HepG2 (cell line): ENCODE results near the gene MTMR10. TPM values are rescaled to one million over a fixed set of nuclear protein-coding genes. Genes with fewer than 3 reads are reported as not detected.

Experiments used
- ATAC-seq: fragments of 200-7000 bp; cut with Tn5 transposase; 3 replicates; pipeline ENCODE4 v1.9.1; 2020; ENCODE audit warnings: mild to moderate bottlenecking, moderate library complexity
- BruUV-seq: library from RNA; stranded (reverse); fragments of 400-500 nt; replicated peaks from 2 replicates; lab custom pipeline; 2021; lab: Mats Ljungman, UMichigan
- CTCF ChIA-PET: fragments of 300-600 bp; formaldehyde crosslinking; extraction: SDS; loops from one replicate; lab custom pipeline; 2021; ENCODE audit warnings: low total read pairs, inconsistent platforms, low intra/inter-chr PET ratio; lab: Yijun Ruan, JAX
- POLR2A ChIA-PET: fragments of 350-600 bp; sonication (Branson Sonifier 250); formaldehyde crosslinking; loops from one replicate; lab custom pipeline; 2020; ENCODE audit warnings: antibody characterized with exemption, inconsistent platforms; lab: Yijun Ruan, JAX
- DNase-seq: peaks from one replicate; pipeline ENCODE4 v3.0.0-alpha.2; 2015; ENCODE audit warnings: low spot score
- FAIRE-seq: peaks from 3 replicates; lab custom pipeline; 2011; peaks lifted over from hg19 to GRCh38; lab: Jason Lieb, UNC
- H2AFZ ChIP-seq: one replicate; pipeline ENCODE4 v1.6.1; 2011; ENCODE audit warnings: low read length, inconsistent platforms
- H3K27ac ChIP-seq: fragments of 300-600 bp; 3 replicates; pipeline ENCODE4 v1.8.0; 2011; ENCODE audit warnings: mixed run types, mild to moderate bottlenecking, mixed read lengths, low read length, inconsistent platforms; ENCODE audit not compliant: insufficient read depth; ENCODE audit errors: extremely low read length
- H3K27me3 ChIP-seq, 2 experiments: fragments of 200-600 bp in 1 of 2; 2 replicates in 1 of 2; 3 replicates in 1 of 2; pipeline versions ENCODE4 v1.6.0 to v1.8.0; 2011; ENCODE audit warnings: low read length in 2 of 2, mild to moderate bottlenecking in 2 of 2, moderate library complexity in 2 of 2, inconsistent platforms in 1 of 2; ENCODE audit not compliant: insufficient read depth in 2 of 2, control insufficient read depth in 1 of 2
- H3K36me3 ChIP-seq, 2 experiments: fragments of 200-600 bp in 1 of 2; replicated peaks in 1 of 2; 2 replicates in 1 of 2; 3 replicates in 1 of 2; pipeline versions ENCODE4 v1.5.1 to v1.8.0; 2011; ENCODE audit warnings: low read length in 2 of 2, inconsistent platforms in 1 of 2; ENCODE audit not compliant: insufficient read depth in 2 of 2, control insufficient read depth in 1 of 2
- H3K4me1 ChIP-seq: 2 replicates; pipeline ENCODE4 v1.5.1; 2012; ENCODE audit warnings: low read length, inconsistent platforms; ENCODE audit not compliant: insufficient read depth
- H3K4me2 ChIP-seq: 2 replicates; pipeline ENCODE4 v1.6.0; 2011; ENCODE audit warnings: low read depth, low read length, inconsistent platforms
- H3K4me3 ChIP-seq, 3 experiments: fragments of 200-600 bp in 1 of 3; sonication (generic), shearing (Covaris generic) in 1 of 3; replicated peaks in 1 of 3; 2 replicates each; pipeline ENCODE4 v1.5.1; 2011 to 2016; ENCODE audit warnings: low read length in 3 of 3, inconsistent platforms in 2 of 3, low read depth in 2 of 3, mild to moderate bottlenecking in 2 of 3, control low read depth in 1 of 3, mixed read lengths in 1 of 3; ENCODE audit not compliant: insufficient read depth in 1 of 3
- H3K79me2 ChIP-seq: one replicate; pipeline ENCODE4 v1.6.1; 2011; ENCODE audit warnings: low read length, inconsistent platforms; ENCODE audit not compliant: insufficient read depth
- H3K9ac ChIP-seq: 2 replicates; pipeline ENCODE4 v1.6.0; 2011; ENCODE audit warnings: mild to moderate bottlenecking, low read depth, low read length, inconsistent platforms; ENCODE audit not compliant: insufficient read depth
- H3K9me3 ChIP-seq: 2 replicates; pipeline ENCODE4 v1.5.1; 2012; ENCODE audit warnings: mild to moderate bottlenecking, low read length
- H4K20me1 ChIP-seq: 2 replicates; pipeline ENCODE4 v1.6.0; 2011; ENCODE audit warnings: inconsistent platforms, mild to moderate bottlenecking, low read length, moderate library complexity; ENCODE audit not compliant: insufficient read depth
- EP300 ChIP-seq, 3 experiments: sonication (generic) in 1 of 3; formaldehyde crosslinking in 1 of 3; IDR thresholded peaks; 2 replicates each; pipeline versions ENCODE4 v1.5.1 to v1.6.1; 2011 to 2020; ENCODE audit warnings: low read depth in 2 of 3, low read length in 2 of 3, borderline replicate concordance in 1 of 3, improper control_type of control experiment in 1 of 3, mild to moderate bottlenecking in 1 of 3, missing genetic modification reagents in 1 of 3, moderate library complexity in 1 of 3
- ETV5 ChIP-seq: IDR thresholded peaks from 2 replicates; pipeline ENCODE4 v1.6.1; 2018; ENCODE audit warnings: missing biosample characterization, missing genetic modification reagents, inconsistent platforms, borderline replicate concordance
- FOXP4 ChIP-seq: sonication (generic); formaldehyde crosslinking; IDR thresholded peaks from 2 replicates; pipeline ENCODE4 v1.4.0; 2020; ENCODE audit warnings: missing genetic modification reagents
- GATAD2A ChIP-seq: IDR thresholded peaks from 2 replicates; pipeline ENCODE4 v1.6.1; 2016
- GTF2F1 ChIP-seq: fragments of 150-350 bp; IDR thresholded peaks from 2 replicates; pipeline ENCODE4 v1.6.1; 2014; ENCODE audit warnings: low read length
- PAXIP1 ChIP-seq: sonication (generic); formaldehyde crosslinking; conservative IDR thresholded peaks from 2 replicates; pipeline ENCODE4 v1.4.0; 2020; ENCODE audit warnings: mild to moderate bottlenecking, missing genetic modification reagents, moderate library complexity
- RARA ChIP-seq: IDR thresholded peaks from 2 replicates; pipeline ENCODE4 v1.6.1; 2016; ENCODE audit warnings: missing genetic modification reagents, missing compliant biosample characterization
- ZNF563 ChIP-seq: sonication (generic); formaldehyde crosslinking; IDR thresholded peaks from 2 replicates; pipeline ENCODE4 v1.8.0; 2022; ENCODE audit warnings: mild to moderate bottlenecking, moderate library complexity, missing genetic modification reagents
- WGBS: methylation state at CpG from one replicate; pipeline ENCODE4 v1.1.6; 2017; ENCODE audit warnings: low lambda C conversion rate; 5-methylcytosine and 5-hydroxymethylcytosine counted together
- in situ Hi-C: cut with HindIII; loops from 2 replicates; pipeline ENCODE4 v1.10.0; 2017; ENCODE audit warnings: low pct_unique_long_range_greater_than_20kb; ENCODE audit not compliant: extremely low pct_ligation_motif_present
- intact Hi-C: fragments of 100-400 bp; cut with micrococcal nuclease; formaldehyde crosslinking; loops from one replicate; pipeline ENCODE4 v1.10.0; 2022; ENCODE audit not compliant: unreplicated experiment
- polyA plus RNA-seq, 8 experiments: library from polyadenylated mRNA; depleted of rRNA in 3 of 8; stranded (reverse) in 7 of 8; unstranded in 1 of 8; fragments of >200 nt; fragmentation: Illumina TruSeq in 4 of 8; extraction: Trizol in 4 of 8; gene quantifications; 2 replicates each; pipeline versions ENCODE4 v1.2.1 to v1.2.3, GENCODE V29; 2011 to 2016; ENCODE audit warnings: low read depth in 4 of 8, missing spikeins in 1 of 8, mixed read lengths in 1 of 8; ENCODE audit not compliant: insufficient read depth in 1 of 8
- total RNA-seq, 5 experiments: library from RNA; depleted of rRNA; stranded (reverse); fragments of >200 nt; fragmentation: Illumina TruSeq; extraction: Trizol; gene quantifications; 2 replicates each; pipeline ENCODE4 v1.2.3, GENCODE V29; 2016; ENCODE audit warnings: low read depth in 1 of 5
- TF ChIP-seq, protein P1 (sequence below): sonication (generic); formaldehyde crosslinking; IDR thresholded peaks from 2 replicates; pipeline ENCODE4 v1.5.0; 2020; ENCODE audit warnings: missing genetic modification reagents, mild to moderate bottlenecking, borderline replicate concordance
- TF ChIP-seq, protein P2 (sequence below): sonication (generic); formaldehyde crosslinking; IDR thresholded peaks from 2 replicates; pipeline ENCODE4 v1.4.0; 2020; ENCODE audit warnings: low read depth, missing genetic modification reagents

Gene MTMR10
- total and polyA plus RNA-seq, 2 of the 13 experiments (the other 11 are each of a cell fraction or from before 2014, with no cell fraction given), result 10.2 to 17.4 TPM

DNA sequence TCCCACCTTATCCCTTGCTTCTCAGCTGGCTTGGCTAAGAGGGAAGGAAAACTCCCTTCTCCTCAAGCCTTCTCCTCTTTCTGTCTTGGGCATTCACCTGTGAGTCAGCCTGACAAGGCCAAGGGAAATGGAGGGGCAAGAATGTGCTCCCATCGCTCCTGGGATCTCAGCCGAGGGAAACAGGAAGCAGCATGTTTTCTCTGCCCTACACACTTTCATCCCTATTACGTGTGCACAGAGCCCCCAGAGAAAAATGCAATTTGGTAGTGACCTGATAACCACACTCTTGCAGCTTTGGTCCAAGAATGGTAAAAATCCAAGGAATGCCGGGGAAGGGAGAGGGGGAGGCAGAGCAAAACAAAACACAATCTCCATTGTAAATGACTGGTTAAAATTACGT, 32.9 kb upstream of the MTMR10 start:
- no peak overlapping the region for H2AFZ ChIP-seq
- peak overlapping the region in 1 of 3 experiments; percentile 35; a peak in 1 of 6 replicates for H3K4me3 ChIP-seq
- no peak overlapping the region for H3K27ac ChIP-seq
- DNase-seq (peak; percentile 79), ATAC-seq (peak; percentile 82), FAIRE-seq (peak; percentile 46)
- 3% methylated on average over 5 of the region's 5 CpGs for WGBS
- H3K79me2 ChIP-seq, result no peaks in the 10 kb centered on the region
- H3K4me2 ChIP-seq, result peak overlapping the region; percentile 77
- H4K20me1 ChIP-seq, result no peaks in the 10 kb centered on the region
- intact Hi-C loops (no loop called here), in situ Hi-C loops (no loop called here)
- H3K9ac ChIP-seq, result no peak overlapping the region
- H3K4me1 ChIP-seq, result peaks cover 28% of the 10 kb centered on the region
- no peaks in the 10 kb centered on the region for H3K36me3 ChIP-seq
- no peaks in the 10 kb centered on the region for H3K9me3 ChIP-seq
- no peaks in the 10 kb centered on the region for H3K27me3 ChIP-seq
- no TSS peak for BruUV-seq
- ChIA-PET POLR2A (interaction anchor here (1.3 kb wide), 1 partner anchor 32 kb away, joined by 4 read pairs; the partner anchor contains the start of gene MTMR10), CTCF (no interaction called here)
- TF ChIP-seq FOXP4 (CRISPR knock-in tag) (peak; percentile 56), PAXIP1 (peak; percentile 41; the same call in 1 of the 2 replicates), GATAD2A (0 out of 2 replicates have a peak, but pooled peaks have one; percentile 19), GTF2F1 (no peak), RARA (peak; percentile 14; the same call in 1 of the 2 replicates), ETV5 (CRISPR knock-in tag) (peak; percentile 40; the same call in 1 of the 2 replicates), ZNF563 (no peak), EP300 (IDR thresholded peaks at IDR 0.05; ENCODE audit: low read depth in 2 of 2, low read length in 2 of 2) (0 out of 4 replicates have a peak, but pooled peaks of 1 of the 2 experiments have one; percentile 16), EP300 (CRISPR knock-in tag; IDR thresholded peaks at IDR 0.05; ENCODE audit: borderline replicate concordance) (no peak)
- TF ChIP-seq, protein P1, sequence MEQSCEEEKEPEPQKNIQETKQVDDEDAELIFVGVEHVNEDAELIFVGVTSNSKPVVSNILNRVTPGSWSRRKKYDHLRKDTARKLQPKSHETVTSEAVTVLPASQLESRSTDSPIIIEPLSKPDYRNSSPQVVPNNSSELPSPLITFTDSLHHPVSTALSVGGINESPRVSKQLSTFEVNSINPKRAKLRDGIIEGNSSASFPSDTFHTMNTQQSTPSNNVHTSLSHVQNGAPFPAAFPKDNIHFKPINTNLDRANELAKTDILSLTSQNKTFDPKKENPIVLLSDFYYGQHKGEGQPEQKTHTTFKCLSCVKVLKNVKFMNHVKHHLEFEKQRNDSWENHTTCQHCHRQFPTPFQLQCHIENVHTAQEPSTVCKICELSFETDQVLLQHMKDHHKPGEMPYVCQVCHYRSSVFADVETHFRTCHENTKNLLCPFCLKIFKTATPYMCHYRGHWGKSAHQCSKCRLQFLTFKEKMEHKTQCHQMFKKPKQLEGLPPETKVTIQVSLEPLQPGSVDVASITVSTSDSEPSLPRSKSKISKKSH, result no peak
- TF ChIP-seq, protein P2, sequence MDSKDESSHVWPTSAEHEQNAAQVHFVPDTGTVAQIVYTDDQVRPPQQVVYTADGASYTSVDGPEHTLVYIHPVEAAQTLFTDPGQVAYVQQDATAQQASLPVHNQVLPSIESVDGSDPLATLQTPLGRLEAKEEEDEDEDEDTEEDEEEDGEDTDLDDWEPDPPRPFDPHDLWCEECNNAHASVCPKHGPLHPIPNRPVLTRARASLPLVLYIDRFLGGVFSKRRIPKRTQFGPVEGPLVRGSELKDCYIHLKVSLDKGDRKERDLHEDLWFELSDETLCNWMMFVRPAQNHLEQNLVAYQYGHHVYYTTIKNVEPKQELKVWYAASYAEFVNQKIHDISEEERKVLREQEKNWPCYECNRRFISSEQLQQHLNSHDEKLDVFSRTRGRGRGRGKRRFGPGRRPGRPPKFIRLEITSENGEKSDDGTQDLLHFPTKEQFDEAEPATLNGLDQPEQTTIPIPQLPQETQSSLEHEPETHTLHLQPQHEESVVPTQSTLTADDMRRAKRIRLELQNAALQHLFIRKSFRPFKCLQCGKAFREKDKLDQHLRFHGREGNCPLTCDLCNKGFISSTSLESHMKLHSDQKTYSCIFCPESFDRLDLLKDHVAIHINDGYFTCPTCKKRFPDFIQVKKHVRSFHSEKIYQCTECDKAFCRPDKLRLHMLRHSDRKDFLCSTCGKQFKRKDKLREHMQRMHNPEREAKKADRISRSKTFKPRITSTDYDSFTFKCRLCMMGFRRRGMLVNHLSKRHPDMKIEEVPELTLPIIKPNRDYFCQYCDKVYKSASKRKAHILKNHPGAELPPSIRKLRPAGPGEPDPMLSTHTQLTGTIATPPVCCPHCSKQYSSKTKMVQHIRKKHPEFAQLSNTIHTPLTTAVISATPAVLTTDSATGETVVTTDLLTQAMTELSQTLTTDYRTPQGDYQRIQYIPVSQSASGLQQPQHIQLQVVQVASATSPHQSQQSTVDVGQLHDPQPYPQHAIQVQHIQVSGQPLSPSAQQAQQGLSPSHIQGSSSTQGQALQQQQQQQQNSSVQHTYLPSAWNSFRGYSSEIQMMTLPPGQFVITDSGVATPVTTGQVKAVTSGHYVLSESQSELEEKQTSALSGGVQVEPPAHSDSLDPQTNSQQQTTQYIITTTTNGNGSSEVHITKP (CRISPR knock-in tag), result peak; percentile 72
